WI38 (cell line): ENCODE measurements around the gene SERTAD1.
"Not testable (repeated sequence)": the region's sequence is repeated elsewhere in the genome, so short reads cannot be mapped to it uniquely, and the experiment has no call there.

Source experiments
- H3K4me3 ChIP-seq: 2 replicates; pipeline ENCODE4 v1.5.1; 2011; ENCODE audit warnings: low read depth, mild to moderate bottlenecking, control low read depth, low read length
- CTCF ChIP-seq: IDR thresholded peaks from 2 replicates; pipeline ENCODE4 v1.5.1; 2012; ENCODE audit warnings: low read depth, mild to moderate bottlenecking, control low read depth, low read length

The SERTAD1 gene

GRCh38 chr19:40458597-40458974, 32.8 kb upstream of the SERTAD1 start:
- TF ChIP-seq CTCF = no peak

GRCh38 chr19:40457953-40458596, 32.3 kb upstream of the SERTAD1 start:
- no peak for TF ChIP-seq CTCF

More at GRCh38 chr19:40458597-40458974, 32.8 kb upstream of the SERTAD1 start:
- H3K4me3 ChIP-seq = no peak overlapping the region

GRCh38 chr19:40457048-40457447, 31.3 kb upstream of the SERTAD1 start:
- no peak for TF ChIP-seq CTCF
- no peak overlapping the region for H3K4me3 ChIP-seq

More at GRCh38 chr19:40457953-40458596, 32.3 kb upstream of the SERTAD1 start:
- no peak overlapping the region for H3K4me3 ChIP-seq

- H3K4me3 ChIP-seq = not testable (repeated sequence)
Observed at GRCh38 chr19:40453943-40454342, 28.2 kb upstream of the SERTAD1 start.

- TF ChIP-seq CTCF = no peak
- no peak overlapping the region for H3K4me3 ChIP-seq
Observed at GRCh38 chr19:40453151-40453735, 27.5 kb upstream of the SERTAD1 start.

GRCh38 chr19:40452016-40452415, 26.2 kb upstream of the SERTAD1 start:
- TF ChIP-seq CTCF = no peak
- no peak overlapping the region for H3K4me3 ChIP-seq

GRCh38 chr19:40450664-40451063, 24.9 kb upstream of the SERTAD1 start:
- H3K4me3 ChIP-seq = no peak overlapping the region
- no peak for TF ChIP-seq CTCF

GRCh38 chr19:40449506-40449905, 23.7 kb upstream of the SERTAD1 start:
- no peak overlapping the region for H3K4me3 ChIP-seq
- no peak for TF ChIP-seq CTCF
